Forelimb muscle (tissue), 1 donor: ENCODE measurements around the gene HSD17B2. TPM values are rescaled to one million over a fixed set of nuclear protein-coding genes. Genes with fewer than 3 reads are reported as not detected.

Experiments used
- DNase-seq: peaks from one replicate; pipeline ENCODE4 v3.0.0-alpha.2; 2013; ENCODE audit warnings: low read depth
- polyA plus RNA-seq: library from polyadenylated mRNA; unstranded; fragments of 120-200 nt; gene quantifications from one replicate; pipeline ENCODE4 v1.2.1, GENCODE V29; 2013; ENCODE audit not compliant: insufficient read length

HSD17B2 gene
- polyA plus RNA-seq, 1 donor: 0.27 TPM

DNA sequence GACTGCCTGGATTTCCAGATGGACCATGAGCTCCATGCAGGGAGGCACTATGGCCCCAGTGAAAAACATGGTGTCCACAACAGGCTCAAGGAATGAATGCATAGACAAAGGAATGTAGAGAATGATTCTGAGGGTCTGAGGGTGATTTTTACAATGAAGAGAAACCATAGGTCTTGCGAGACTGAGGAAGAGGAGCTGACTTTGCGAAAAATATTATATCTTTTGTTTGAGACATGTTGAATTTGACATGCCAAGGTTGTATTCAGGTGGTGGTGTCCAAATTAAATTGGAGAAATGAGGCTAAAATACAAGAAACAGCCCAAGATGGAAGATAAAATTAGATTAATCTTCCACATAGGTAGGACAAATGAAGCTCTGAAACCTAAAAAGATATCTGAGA, 12.7 kb downstream of the HSD17B2 start:
- no peak for DNase-seq

DNA sequence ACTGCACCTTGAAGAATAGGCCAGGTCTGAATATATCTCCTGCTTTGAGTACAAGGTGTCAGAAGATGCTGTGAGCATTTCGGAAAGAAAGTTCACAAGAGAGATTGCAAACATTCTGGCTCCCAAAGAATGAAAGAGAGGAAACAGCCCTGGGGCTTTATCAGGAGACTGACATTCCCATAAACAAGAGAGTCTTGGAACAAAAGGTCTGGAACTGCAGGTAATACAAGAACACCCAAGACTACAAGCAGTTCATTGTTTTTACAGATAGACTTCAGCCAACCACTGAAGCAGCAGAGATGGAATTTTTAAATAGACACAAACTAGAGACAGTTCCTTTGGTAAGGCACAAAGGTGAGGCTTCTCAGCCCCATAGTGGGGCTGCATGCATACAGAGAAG, 14.4 kb downstream of the HSD17B2 start:
- no peak for DNase-seq

DNA sequence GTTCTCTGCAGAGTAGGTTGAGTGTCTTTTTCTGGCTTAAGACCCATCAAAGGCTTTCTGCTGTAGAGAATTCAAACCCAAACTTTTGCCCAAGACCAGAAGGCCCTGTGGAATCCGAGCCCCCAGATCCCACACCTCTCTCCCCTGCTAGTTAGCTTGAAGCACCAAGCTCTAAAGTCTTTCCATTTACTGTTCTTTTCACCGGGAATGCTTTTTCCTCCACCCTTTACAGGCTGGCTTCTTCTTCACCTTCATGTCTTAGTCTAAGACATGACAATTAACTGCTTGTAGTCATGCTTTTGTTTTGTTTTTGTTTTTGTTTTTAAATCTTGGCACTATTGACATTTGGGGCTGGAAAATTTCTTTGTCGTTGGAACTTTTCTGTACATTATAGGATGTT, 15.5 kb downstream of the HSD17B2 start:
- no peak for DNase-seq

DNA sequence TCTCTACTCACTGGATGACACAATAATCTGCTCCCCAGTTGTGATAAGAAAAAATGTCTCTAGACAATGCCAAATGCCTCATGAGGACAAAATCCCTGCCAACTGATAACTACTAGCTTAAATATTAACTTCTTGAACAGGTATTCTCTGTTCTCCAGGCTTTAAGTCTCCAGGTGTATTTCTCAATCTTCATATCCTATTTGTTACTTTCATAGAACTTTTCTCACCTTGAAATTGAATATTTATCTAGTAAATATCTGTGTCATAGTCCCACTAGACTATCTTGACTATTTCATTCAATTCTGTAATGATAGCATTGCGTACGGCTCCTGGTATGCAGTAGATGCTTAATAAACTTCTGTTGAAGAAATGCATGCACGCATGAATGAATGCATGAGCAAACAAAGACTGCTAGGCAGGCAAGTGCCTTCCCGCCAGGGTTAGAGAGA, 15.9 kb downstream of the HSD17B2 start:
- no peak for DNase-seq

DNA sequence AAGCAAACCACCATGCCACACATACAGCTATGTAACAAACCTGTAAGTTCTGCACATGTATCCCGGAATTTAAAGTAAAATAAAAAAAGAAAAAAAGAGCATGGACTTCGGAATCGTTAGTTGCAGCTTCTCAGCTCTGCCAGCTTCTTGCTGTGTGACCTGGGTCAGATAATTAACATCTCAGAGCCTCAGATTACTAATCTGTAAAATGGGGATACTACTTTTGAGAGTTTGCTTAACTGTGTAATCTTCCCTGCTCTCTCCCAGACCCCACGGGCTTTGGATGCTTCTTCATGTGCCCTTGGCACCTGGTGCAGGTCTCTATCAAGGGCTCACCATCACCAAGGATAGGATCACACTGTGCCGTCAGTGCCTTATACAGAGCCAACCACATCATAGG, 16.6 kb downstream of the HSD17B2 start:
- DNase-seq: no peak

DNA sequence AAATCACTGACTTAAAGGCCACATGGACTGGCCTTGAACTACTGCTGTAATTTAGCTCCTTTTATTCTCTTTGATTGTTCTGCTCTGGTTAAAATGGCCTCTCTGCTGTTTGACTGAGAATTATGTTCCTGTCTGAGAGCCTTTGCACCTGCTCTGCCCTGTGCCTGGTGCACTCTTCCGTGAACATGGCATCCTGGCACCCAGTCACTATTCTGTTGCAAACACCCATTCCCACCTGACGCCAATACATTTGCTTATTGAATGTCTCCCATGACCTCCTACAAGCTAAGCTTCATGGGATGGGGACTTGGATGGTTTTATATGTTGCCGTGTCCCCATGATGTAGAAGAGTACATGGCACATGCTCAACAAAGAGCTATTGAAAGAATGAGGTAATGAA, 20.1 kb downstream of the HSD17B2 start:
- no peak for DNase-seq

DNA sequence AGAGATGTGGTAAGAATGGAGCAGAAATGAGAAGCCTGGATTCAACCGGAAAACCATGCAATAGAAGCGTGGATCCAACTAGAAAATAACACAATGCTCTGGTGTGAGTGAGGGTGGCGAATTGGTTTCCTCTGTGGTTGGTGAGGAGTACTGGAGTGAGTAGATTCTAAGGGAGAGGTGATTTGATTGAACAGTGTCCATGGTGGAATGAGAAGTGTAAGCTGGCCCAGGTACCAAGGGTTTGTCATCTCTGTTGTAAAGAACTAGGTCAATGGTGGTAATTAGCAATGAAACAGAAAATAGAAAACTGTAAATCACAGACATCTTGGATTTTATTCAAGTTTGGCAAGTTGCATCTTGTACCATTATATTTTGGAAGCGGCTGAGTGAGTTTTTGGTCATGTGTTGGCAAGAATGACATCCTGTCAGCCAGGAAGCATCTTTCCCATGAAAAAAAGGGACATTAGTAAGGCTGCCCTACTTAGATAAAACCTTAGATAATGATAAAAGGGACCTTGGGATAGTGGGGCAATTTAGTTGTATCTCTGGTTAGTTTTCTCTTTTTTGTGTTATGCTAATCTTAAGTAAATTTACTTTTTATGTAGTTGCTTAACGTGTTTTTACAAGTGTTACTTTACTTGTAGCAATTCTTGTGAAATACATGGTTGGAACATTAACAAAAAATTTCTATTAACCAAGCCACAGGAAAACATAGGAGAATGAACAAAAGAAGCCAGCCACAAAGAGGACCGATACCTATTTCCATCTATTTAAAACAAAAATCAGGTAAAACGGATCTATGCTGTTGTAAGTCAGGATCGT, 20.9 kb downstream of the HSD17B2 start:
- DNase-seq: no peak

DNA sequence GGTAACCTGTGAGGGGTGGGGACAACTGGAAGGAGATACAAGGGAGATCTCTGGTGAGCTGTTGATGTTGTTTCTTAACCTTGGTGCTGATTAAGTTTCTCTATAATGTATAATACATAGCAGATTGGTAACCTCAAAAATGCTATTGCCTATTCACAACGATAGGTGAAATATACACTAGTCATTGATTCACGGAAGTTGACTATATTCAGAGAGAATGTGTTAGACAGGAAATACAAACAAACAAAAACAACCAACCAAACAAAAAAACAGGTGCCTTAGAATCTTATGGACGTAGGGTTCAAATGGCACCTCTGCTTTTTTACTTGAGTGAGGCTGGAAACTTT, 21.5 kb downstream of the HSD17B2 start:
- no peak for DNase-seq

DNA sequence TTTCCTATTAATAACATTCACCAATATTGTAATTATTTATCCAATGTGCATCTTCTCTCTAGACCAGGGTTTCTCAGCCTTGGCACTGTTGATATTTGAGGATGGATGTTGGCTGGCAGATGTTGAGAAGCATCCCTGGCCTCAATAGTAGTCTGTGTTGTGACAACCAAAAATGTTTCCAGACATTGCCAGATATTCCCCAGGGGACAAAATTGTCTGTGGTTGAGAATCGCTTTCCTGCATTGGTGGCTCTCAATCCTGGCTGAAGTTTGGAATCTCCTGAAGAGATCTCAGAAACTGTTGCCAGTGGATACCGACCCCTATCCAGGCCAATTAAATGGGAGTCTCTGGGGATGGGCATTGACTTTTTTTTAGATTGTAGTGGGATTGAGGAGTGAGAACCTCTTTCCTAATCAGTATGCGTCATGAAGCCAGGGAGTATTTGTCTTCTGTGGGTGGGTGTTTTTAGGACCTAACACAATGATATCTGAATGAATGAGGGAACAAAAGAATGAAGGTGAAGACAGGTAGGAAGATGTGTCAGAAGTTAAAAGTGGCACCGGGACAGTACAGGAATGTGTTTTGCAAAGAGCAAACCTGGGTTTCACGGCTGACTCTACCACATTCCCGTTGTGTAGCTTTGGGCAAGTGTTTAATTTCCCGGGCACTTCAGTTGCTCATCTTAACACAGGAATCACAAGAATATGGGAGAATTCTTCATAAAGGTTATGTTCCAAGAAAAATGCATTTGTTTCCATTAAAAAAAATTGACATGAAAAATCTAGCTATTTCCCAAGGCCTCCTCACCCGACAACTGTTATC, 24.3 kb downstream of the HSD17B2 start:
- DNase-seq: no peak

DNA sequence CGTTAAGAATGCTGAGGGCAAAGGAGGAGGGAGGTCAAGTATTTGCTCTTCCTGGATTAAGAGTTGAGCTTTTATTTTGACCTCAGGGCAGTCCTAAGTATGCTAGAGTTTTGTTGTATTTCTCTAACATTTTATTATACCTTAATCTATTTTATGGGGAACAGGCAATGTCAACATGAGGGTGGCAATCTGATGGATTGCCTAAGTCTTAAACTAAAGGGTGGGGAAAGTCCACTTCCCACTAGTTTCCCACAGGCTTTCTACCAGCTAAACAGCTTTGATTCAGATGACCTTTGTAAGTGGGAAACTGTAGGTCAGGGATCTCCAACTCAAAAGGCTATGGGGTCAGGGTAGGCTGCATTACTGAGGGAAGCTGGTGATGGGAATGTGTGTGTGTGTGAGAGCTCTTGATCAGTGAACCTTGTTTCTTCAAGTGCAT, 24.9 kb downstream of the HSD17B2 start:
- DNase-seq: no peak

DNA sequence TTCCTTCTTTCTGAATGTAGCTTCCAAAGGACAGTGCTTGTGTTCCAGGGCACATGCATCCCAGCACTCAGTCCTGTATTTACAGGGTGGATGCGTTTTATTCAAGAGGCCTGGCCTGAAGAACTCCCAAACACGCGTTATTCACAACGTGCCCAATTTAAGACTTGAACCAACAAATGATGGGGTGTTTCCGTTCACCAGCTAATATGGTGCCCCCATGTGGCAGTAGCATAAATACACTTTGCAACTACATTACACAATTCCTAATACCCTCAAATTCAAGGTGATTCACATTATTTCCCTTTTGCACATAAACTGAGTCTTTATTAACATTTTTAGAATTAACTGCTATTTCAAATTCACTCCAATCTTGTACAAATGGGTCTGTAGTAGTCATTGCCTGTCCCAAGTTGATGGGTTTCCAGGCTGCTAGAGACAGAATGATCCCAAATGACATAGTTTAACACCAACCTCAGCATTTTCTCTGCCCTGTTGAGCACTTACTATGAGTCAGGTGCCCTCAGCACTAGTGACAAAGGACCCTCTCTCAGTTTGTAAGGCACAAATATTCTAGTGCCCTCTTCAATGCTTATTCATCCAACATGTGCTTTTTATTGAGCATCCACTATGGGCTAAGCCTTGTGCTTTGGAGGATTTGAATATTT, 26.9 kb downstream of the HSD17B2 start:
- DNase-seq: no peak

DNA sequence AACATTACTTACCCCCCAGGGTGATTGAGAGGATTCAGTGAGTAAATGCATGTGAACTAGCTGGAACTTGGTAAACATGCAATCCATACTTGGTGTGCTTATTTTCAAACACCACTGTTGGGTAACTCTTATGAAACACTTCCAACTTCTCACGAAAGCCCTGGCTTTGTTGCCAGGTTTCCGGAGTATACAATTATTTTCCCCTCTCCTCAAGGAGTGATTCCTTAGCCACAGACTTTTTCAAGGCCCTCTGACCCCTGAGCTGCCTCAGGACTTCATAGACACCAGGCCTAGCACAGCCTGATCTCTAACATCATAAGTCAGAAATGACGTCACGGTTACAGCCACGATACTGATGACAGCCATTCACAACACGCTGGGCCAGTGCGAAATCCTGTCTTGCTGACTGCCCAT, 27.6 kb downstream of the HSD17B2 start:
- DNase-seq: no peak

DNA sequence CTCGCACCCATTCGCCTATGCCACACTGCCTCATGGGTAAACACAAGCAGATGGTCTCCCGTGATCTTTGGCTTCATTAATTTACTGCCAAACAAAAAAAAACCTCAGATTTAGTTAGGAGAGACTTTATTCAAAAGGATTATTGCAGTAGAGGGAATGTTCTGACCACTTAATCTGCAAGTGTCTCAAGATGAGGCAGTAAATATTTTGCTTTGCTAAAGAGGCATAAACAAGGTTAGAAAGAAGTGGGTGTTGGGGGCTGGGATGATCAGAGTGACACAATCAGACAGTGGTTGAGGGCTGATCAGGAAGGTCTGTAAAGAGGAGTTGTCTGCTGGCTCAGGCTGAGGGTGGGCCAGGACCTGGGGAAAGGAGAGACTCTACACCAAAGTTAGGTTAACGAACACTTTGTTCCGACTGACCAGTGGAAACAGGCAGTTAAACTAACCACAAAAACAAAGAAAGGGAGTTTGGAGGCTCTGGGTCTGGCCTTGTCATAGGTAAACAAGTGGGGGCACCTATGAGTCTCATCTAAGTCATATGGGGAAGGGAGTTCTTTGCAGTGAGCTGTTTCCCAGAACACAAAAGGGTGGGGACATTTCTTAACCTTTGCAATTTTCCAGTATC, 28.5 kb downstream of the HSD17B2 start:
- no peak for DNase-seq

DNA sequence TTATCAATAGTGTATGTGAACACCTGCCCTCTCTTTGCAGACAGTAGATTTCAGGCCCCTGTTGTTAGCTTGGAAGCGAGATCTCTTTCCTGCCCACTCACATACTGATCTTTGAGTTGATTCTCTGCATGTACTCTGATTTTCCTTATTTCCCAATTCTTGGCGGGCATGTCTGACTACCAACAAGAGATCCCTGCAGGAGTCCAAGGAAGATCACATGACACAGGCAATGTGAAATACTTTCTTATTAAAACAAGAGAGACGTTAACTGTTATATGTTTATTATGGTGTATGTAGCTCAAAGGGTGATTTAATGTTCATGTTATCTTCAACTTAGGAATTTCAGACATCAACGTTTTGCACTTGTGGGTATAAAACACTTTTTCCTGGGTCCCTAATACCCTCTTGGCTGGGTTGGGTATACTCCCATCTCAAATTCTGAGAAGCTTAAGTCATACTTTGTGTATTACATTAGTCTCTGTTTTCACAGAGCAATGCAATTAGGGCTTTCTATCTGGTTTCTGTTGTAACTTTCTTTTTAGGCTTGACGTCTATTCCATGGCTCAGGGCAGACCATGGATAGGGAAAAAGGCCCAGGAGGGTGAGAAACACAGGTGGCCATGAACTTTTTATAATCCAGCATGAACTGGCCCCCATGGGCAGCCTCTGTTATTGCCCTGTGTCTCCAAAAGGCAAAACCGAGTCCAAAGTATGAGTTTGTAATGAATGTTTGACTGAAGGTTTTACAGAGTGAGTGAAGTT, 32.2 kb downstream of the HSD17B2 start:
- DNase-seq: no peak

DNA sequence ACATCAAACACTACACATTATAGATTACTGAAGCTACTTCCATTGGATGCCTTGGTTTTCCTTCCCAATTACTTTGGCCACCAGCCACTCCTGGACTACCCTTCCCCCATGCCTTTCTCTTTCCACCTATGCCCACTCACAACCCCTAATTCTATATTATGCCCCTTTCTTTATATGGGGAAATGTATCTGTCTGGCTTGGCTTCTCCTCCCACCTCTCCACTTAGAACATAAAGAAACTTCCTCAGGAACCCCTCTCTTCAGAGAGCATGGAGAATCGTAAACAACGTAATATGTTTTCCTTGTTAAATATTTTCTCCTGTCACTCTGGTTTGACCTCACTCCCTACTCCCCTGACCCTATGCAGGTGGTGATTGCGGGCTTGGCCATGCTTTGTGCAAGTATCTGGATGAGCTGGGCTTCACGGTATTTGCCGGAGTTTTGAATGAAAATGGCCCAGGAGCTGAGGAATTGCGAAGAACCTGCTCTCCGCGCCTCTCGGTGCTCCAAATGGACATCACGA, 32.8 kb downstream of the HSD17B2 start:
- DNase-seq: no peak

DNA sequence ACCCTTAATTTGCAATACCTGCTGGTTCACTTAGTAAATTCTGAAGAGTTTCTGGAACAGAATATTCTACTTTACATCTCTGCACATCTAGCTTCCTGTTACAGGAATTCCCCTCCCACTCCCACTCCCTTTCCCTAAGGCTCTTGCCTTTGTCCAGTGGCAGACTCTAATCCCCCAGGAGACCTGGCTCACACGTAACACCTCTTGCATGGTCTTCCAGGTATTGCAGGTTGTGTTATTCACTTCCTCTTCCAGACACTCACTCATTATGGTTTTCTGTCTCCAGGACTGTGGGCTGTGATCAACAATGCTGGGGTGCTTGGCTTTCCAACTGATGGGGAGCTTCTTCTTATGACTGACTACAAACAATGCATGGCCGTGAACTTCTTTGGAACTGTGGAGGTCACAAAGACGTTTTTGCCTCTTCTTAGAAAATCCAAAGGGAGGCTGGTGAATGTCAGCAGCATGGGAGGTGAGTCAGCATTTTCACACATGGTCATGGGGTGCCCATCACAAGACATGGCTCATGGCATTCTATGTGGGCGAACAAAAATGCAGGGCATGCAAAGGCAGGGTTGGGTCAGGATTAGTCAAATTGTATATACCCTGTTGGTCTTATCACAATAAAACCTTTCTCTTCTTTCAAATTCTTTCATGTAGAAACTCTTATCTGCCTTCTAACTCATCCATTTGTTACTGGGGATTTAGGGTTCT, 35.8 kb downstream of the HSD17B2 start:
- no peak for DNase-seq

DNA sequence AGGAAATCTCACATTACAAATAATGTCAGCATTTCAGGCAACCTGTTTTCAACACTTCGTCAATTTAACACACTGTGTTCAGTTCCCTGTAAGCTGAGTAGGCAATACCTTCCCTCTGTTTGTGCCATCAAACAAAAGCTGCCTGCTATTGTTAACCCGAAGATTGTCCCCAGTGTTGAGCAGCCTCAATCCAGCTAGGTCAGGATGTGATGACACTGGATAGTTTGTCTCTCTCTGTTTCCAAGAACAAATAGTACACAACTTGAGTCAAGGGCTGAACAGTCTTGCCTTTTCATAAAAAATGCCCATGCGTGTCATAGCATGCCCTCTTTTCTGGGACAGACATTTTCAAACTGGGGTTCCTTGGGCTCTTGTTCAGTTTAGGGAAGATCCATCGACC, 36.4 kb downstream of the HSD17B2 start:
- no peak for DNase-seq

DNA sequence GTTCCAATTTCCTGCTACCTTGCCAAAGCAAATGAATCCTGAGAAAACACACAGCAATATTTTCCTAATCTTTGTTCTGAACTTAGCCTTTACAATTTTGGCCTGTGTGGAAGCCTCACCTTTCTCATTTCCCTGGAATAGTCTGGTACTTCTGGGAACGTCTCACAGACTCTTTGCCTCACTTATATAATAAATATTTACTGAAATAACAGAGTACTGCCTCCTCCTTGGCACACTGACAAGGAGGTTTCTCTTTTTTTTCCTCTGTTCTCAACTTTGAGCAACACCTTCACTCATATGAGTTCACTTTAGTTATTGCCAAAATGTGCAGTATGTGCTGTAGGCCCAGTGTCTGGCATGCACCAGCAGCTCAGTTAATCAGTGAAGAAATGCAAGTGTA, 37.3 kb downstream of the HSD17B2 start:
- no peak for DNase-seq

DNA sequence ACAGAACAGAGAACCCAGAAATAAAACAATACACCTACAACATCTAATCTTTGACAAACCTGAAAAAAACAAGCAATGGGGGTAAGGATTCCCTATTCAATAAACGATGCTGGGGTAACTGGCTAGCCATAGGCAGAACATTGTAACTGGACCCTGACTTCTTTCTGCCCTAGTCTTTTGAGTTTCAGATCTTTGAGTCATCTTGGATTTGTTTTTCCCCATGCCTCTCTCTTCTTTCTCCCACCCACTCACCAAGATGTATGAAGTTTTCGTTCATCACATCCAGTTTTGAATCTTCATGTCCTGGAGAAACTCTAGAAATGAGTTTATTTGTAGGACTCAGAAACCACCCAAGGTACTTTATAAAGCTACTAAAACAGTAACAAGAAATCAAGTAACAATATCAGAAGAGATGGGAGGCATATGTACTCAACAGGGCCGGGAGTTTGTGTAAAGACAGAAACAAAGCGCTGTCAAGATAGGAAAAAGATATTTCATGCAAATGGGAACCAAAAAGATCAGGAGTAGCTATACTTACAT, 39.0 kb downstream of the HSD17B2 start:
- DNase-seq: no peak

DNA sequence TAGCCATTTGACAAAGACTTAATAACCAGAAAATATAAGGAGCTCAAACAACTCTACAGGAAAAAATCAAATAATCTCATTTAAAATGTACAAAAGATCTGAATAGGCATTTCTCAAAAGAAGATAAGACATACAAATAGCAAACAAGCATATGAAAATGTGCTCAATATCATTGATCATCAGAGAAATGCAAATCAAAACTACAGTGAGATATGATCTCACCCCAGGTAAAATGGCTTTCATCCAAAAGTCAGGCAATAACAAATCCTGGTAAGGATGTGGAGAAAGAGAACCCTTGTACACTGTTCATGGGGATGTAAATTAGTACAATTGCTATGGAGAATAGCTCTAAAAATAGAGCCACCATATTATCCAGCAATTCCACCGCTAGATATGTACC, 43.1 kb downstream of the HSD17B2 start:
- DNase-seq: no peak
